ENCODE results near the gene ACTRT2. TPM values are rescaled to one million over a fixed set of nuclear protein-coding genes. Genes with fewer than 3 reads are reported as not detected.
A peak's percentile ranks its signal among the peaks of the same experiment; 100 is the strongest.

Gene ACTRT2
- total RNA-seq (not detected), polyA plus RNA-seq (not detected)
- long read RNA-seq, donor 1 = 0 reads
- long read RNA-seq, donor 2 = 0 reads
- long read RNA-seq, donor 3 = 0 reads
- long read RNA-seq, donor 4 = 0 reads
- long read RNA-seq, donor 5 = 0 reads
- long read RNA-seq, donor 6 = 0 reads
- long read RNA-seq, donor 7 = 0 reads
- long read RNA-seq, donor 8 = 0 reads
- long read RNA-seq, donor 9 = 0 reads
- long read RNA-seq, donor 10 = 0 reads

DNA sequence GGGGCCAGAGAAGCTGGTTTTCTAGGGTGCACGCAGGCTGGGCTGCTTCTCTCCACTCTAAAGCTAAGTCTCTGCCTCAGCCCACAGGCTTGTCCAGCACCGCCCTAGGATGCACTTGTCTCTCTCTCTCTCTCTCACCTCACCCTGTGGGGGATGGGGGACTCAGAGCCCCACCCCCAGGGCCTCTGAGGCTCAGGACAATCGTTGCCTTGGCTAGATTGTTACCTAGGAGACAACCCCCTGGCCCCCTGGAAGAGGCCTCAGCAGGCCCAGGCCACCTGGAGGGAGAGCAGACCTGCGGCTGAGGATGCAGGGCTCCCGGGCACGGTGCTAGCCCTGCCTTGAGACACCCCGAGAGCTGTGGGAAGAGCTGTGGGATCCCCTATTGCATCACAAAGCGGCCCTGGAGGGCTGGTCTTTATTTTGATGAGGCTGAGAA lies at the start of gene ACTRT2:
TSS of gene ACTRT2 (plus strand) at position 235 of the 439 bp plus-strand sequence. CDS start 220 bp downstream, outside the sequence.
- no peak for TF ChIP-seq POLR2A (IDR thresholded peaks at IDR 0.05)
- TF ChIP-seq, protein P1, sequence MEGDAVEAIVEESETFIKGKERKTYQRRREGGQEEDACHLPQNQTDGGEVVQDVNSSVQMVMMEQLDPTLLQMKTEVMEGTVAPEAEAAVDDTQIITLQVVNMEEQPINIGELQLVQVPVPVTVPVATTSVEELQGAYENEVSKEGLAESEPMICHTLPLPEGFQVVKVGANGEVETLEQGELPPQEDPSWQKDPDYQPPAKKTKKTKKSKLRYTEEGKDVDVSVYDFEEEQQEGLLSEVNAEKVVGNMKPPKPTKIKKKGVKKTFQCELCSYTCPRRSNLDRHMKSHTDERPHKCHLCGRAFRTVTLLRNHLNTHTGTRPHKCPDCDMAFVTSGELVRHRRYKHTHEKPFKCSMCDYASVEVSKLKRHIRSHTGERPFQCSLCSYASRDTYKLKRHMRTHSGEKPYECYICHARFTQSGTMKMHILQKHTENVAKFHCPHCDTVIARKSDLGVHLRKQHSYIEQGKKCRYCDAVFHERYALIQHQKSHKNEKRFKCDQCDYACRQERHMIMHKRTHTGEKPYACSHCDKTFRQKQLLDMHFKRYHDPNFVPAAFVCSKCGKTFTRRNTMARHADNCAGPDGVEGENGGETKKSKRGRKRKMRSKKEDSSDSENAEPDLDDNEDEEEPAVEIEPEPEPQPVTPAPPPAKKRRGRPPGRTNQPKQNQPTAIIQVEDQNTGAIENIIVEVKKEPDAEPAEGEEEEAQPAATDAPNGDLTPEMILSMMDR (IDR thresholded peaks at IDR 0.05) = no peak
- WGBS, 4 donors = 48 to 65% (median 48%) methylated on average over 3 to 8 of the region's 8 CpGs; no CpG with 5 or more reads in 1 of the 4 donors
- H3K36me3 ChIP-seq (replicated peaks in 1 of 2) = no peaks in the 10 kb centered on the region
- H3K9me3 ChIP-seq (replicated peaks in 1 of 3) = no peaks in the 10 kb centered on the region
- DNase-seq = no peak
- H3K4me1 ChIP-seq (replicated peaks in 1 of 2) = no peaks in the 10 kb centered on the region
- no peaks in the 10 kb centered on the region for H3K27me3 ChIP-seq
- intact Hi-C loops (cut with DNase I) = no loop called here
- H3K4me3 ChIP-seq = no peak within 1 kb of the TSS
- no peak within 1 kb of the TSS for H3K27ac ChIP-seq

DNA sequence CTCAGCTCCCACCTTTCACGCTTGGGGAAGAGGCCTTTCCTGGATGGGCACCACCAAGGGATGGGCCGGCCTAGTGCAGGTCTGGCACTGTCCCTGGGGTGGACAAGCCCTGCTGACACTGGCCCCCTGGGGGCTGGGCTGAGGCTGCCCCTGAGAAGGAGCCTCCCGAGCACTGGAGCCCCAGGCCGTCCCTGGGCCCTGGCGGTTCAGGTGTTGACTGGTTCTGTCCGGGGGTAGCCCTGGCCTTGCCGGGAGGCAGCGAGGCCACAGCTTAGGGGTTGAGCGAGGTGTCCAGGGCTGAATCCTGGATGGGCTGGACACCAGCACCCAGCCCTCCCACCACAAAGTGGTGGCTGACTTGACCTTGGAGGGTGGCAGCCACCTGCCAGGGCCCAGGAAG lies 49.7 kb upstream of the ACTRT2 start:
- 90 to 92% methylated on average over 9 of the region's 9 CpGs; no CpG with 5 or more reads in 2 of the 4 donors for WGBS, 4 donors
- TF ChIP-seq POLR2A (IDR thresholded peaks at IDR 0.05) = no peak
- TF ChIP-seq, protein P1 (IDR thresholded peaks at IDR 0.05) = no peak
- no peak overlapping the region for H3K27ac ChIP-seq
- H3K4me1 ChIP-seq (replicated peaks in 1 of 2) = no peaks in the 10 kb centered on the region
- H3K27me3 ChIP-seq = no peaks in the 10 kb centered on the region
- H3K4me3 ChIP-seq = no peak overlapping the region
- peak in 1 of 7 donors; percentile 3 for DNase-seq
- intact Hi-C loops (cut with DNase I) = no loop called here
- H3K9me3 ChIP-seq (replicated peaks in 1 of 3) = no peaks in the 10 kb centered on the region
- H3K36me3 ChIP-seq (replicated peaks in 1 of 2) = no peaks in the 10 kb centered on the region

DNA sequence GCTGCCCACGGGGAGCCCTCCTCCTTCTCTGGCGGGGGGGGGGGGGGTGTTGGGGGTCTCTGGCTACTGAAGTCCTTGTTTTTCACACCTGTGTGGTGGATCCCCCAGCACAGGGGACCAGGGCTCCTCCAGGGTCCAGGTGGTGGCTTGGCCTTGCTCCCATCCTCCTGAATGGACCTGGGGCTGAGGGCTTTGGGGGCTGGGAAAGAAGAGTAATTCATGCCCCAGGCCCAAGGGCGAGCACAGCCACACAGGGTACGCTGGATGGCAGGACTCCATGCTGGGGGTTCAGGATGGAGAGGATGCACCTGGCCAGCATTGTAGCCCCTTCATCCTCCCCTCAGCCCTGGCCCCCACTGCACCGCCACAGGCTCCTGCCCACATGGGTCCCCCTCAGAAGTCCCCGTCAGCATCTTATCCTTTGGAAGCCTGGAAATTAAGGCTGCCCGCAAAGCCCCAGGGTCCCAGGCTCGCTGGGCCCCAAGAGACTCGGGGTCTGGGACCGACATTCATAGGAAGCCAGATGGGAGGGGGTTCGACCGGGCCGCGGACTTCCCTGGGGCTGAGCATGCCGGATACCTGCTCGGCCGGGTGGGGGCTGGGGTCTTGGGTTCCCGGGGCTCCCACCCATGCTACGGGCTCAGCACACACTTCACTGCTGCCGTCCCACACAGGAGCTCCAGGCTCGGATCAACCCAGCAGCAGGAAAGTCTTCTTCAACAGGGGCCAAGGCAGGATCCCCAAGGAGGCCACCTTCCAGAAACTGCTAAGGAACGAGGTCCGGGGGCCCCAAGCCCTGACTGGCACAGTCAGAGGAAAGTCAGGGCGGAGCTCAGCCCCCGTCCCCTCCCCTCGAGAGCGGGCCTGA lies 49.0 kb upstream of the ACTRT2 start:
- WGBS, 4 donors = 80 to 93% (median 84%) methylated on average over 3 to 27 of the region's 27 CpGs
- H3K4me1 ChIP-seq (replicated peaks in 1 of 2) = no peaks in the 10 kb centered on the region
- DNase-seq = peak in 2 of 7 donors; percentile 7 to 9
- H3K27ac ChIP-seq = no peak overlapping the region
- TF ChIP-seq, protein P1 (IDR thresholded peaks at IDR 0.05) = no peak
- no peak for TF ChIP-seq POLR2A (IDR thresholded peaks at IDR 0.05)
- intact Hi-C loops (cut with DNase I) = no loop called here
- no peaks in the 10 kb centered on the region for H3K36me3 ChIP-seq (replicated peaks in 1 of 2)
- no peaks in the 10 kb centered on the region for H3K27me3 ChIP-seq
- no peaks in the 10 kb centered on the region for H3K9me3 ChIP-seq (replicated peaks in 1 of 3)
- H3K4me3 ChIP-seq = no peak overlapping the region

DNA sequence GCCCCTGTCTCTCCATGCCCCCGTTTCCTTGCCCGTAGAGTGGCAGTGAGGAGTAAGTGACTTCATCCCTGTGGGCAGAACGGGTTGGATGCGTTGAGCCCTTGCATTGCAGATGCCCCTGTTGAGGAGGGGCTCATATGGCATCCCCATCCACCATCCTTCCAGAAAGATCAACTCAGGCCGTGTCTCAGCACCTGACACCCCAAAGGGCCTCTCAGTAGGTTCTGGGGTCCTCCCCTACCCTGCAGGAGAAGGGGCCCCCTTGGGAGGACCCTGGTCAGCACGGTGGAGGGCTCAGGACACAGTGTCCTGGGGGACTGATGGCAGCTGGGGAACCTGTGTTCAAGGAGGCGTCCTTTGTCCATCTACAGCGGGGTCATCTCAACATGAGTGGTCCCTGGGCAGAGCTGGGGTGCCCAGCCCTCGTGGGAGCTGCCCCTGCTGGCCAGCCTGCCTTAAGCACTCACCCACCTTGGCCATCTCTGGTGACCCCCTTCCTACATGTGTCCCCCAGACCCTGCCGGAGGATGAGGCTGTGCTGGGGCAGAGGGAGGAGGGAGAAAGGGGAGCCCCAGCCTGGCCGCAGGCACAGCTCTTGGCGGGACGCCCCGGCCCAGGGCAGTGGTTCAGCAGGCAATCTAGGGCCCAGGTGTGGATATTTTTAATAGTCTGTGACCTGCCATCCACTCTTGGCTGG lies 48.2 kb upstream of the ACTRT2 start:
- WGBS, 4 donors = 65 to 75% (median 69%) methylated on average over 7 to 14 of the region's 14 CpGs
- Histone ChIP-seq H3K27me3 (no peaks in the 10 kb centered on the region), H3K27ac (no peak overlapping the region), H3K36me3 (replicated peaks in 1 of 2) (no peaks in the 10 kb centered on the region), H3K4me1 (replicated peaks in 1 of 2) (no peaks in the 10 kb centered on the region), H3K9me3 (replicated peaks in 1 of 3) (no peaks in the 10 kb centered on the region), H3K4me3 (no peak overlapping the region)
- DNase-seq = peak in 3 of 7 donors; percentile 1 to 21 (median 6)
- intact Hi-C loops (cut with DNase I) = no loop called here
- TF ChIP-seq, protein P1 (IDR thresholded peaks at IDR 0.05) = no peak
- no peak for TF ChIP-seq POLR2A (IDR thresholded peaks at IDR 0.05)

Measured in adrenal gland (tissue), 19 donors.